Glutamatergic neuron (in vitro differentiated cells): ENCODE data around the gene UBFD1. TPM values are rescaled to one million over a fixed set of nuclear protein-coding genes. Genes with fewer than 3 reads are reported as not detected.

ENCODE experiments used
- DNase-seq: peaks from one replicate; pipeline ENCODE4 v3.0.0; 2022
- H3K27ac Mint-ChIP-seq: one replicate; pipeline ENCODE4 v1.8.0; 2020; ENCODE audit warnings: mild to moderate bottlenecking, mixed read lengths, inconsistent platforms; ENCODE audit not compliant: unreplicated experiment
- H3K27me3 Mint-ChIP-seq: one replicate; pipeline ENCODE4 v1.8.0; 2020; ENCODE audit warnings: mild to moderate bottlenecking, moderate library complexity, mixed read lengths, inconsistent platforms; ENCODE audit not compliant: unreplicated experiment
- H3K36me3 Mint-ChIP-seq: one replicate; pipeline ENCODE4 v1.8.0; 2020; ENCODE audit warnings: mild to moderate bottlenecking, mixed read lengths, inconsistent platforms; ENCODE audit not compliant: unreplicated experiment
- H3K4me1 Mint-ChIP-seq: one replicate; pipeline ENCODE4 v1.8.0; 2020; ENCODE audit warnings: mild to moderate bottlenecking, low read depth, mixed read lengths, inconsistent platforms; ENCODE audit not compliant: unreplicated experiment
- H3K4me3 Mint-ChIP-seq: one replicate; pipeline ENCODE4 v1.8.0; 2020; ENCODE audit warnings: mild to moderate bottlenecking, mixed read lengths, inconsistent platforms; ENCODE audit not compliant: unreplicated experiment
- H3K9me3 Mint-ChIP-seq: one replicate; pipeline ENCODE4 v1.8.0; 2020; ENCODE audit warnings: mild to moderate bottlenecking, moderate library complexity, mixed read lengths, inconsistent platforms; ENCODE audit not compliant: unreplicated experiment
- total RNA-seq: library from RNA; stranded (reverse); fragmentation: NEBNext Ultra II Directional; extraction: Animal tissue kit (Norgen Biotek cat#: 25700); gene quantifications from one replicate; pipeline ENCODE4 v1.2.1, GENCODE V29; 2021; ENCODE audit not compliant: unreplicated experiment
- TF ChIP-seq, protein P1 (sequence below): fragments of 200-600 bp; sonication (generic); IDR thresholded peaks from one replicate; pipeline ENCODE4 v1.5.0; 2021; ENCODE audit not compliant: partially characterized antibody, unreplicated experiment

The UBFD1 gene
- total RNA-seq, 1 donor from 2014 or later: 103 TPM

- TF ChIP-seq, protein P1, sequence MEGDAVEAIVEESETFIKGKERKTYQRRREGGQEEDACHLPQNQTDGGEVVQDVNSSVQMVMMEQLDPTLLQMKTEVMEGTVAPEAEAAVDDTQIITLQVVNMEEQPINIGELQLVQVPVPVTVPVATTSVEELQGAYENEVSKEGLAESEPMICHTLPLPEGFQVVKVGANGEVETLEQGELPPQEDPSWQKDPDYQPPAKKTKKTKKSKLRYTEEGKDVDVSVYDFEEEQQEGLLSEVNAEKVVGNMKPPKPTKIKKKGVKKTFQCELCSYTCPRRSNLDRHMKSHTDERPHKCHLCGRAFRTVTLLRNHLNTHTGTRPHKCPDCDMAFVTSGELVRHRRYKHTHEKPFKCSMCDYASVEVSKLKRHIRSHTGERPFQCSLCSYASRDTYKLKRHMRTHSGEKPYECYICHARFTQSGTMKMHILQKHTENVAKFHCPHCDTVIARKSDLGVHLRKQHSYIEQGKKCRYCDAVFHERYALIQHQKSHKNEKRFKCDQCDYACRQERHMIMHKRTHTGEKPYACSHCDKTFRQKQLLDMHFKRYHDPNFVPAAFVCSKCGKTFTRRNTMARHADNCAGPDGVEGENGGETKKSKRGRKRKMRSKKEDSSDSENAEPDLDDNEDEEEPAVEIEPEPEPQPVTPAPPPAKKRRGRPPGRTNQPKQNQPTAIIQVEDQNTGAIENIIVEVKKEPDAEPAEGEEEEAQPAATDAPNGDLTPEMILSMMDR: no peak
- no peaks in the 10 kb centered on the region for H3K4me1 Mint-ChIP-seq
- H3K9me3 Mint-ChIP-seq: no peaks in the 10 kb centered on the region
- no peak for DNase-seq
- H3K4me3 Mint-ChIP-seq: no peak overlapping the region
- no peaks in the 10 kb centered on the region for H3K27me3 Mint-ChIP-seq
- no peaks in the 10 kb centered on the region for H3K36me3 Mint-ChIP-seq
- no peak overlapping the region for H3K27ac Mint-ChIP-seq
Measured at GRCh38 chr16:23611936-23612335, 54.4 kb downstream of the UBFD1 start.

- TF ChIP-seq, protein P1: no peak
- Mint-ChIP-seq H3K4me1 (no peaks in the 10 kb centered on the region), H3K4me3 (no peak overlapping the region), H3K36me3 (no peaks in the 10 kb centered on the region), H3K9me3 (no peaks in the 10 kb centered on the region), H3K27me3 (no peaks in the 10 kb centered on the region), H3K27ac (no peak overlapping the region)
- no peak for DNase-seq
Measured at GRCh38 chr16:23615805-23616204, 58.3 kb downstream of the UBFD1 start.

Other genes with a start within 250 kb of the UBFD1 start
- 12.7 TPM for gene COG7, start 104.5 kb upstream of the UBFD1 start, total RNA-seq
- 51.6 TPM for gene GGA2, start 47.2 kb upstream of the UBFD1 start, total RNA-seq
- 8.3 TPM for gene EARS2, start 377 bp upstream of the UBFD1 start, total RNA-seq
- 76.0 TPM for gene NDUFAB1, start 38.6 kb downstream of the UBFD1 start, total RNA-seq
- 14.4 TPM for gene PALB2, start 83.6 kb downstream of the UBFD1 start, total RNA-seq
- 96.5 TPM for gene DCTN5, start 83.7 kb downstream of the UBFD1 start, total RNA-seq
- 16.9 TPM for gene PLK1, start 121.2 kb downstream of the UBFD1 start, total RNA-seq
- 0.64 TPM for gene ERN2, start 155.5 kb downstream of the UBFD1 start, total RNA-seq
- not detected for gene CHP2, start 197.3 kb downstream of the UBFD1 start, total RNA-seq